Stimulated activated CD8-positive, alpha-beta memory T cell treated with anti-CD3 and anti-CD28 coated beads, Interleukin-15, amount 100 ng/mL, for 24 hours (primary cell): Measurements from ENCODE around the gene SLC29A1.
"Not testable (repeated sequence)": the region's sequence is repeated elsewhere in the genome, so short reads cannot be mapped to it uniquely, and the experiment has no call there.

ENCODE experiments used
- DNase-seq: peaks from one replicate; pipeline ENCODE4 v3.0.0-alpha.2; 2020; ENCODE audit warnings: low read depth

Gene SLC29A1

GRCh38 chr6:44223319-44224028 is at the start of gene SLC29A1:
Gene SLC29A1 (plus strand): TSS chr6:44223595. CDS start chr6:44227314, 3,719 bp downstream.
- DNase-seq: peak; percentile 67

GRCh38 chr6:44176130-44176761 is 47.1 kb upstream of the SLC29A1 start:
- DNase-seq: no peak

- no peak for DNase-seq
Observed at GRCh38 chr6:44176762-44177509, 46.5 kb upstream of the SLC29A1 start.

- DNase-seq: no peak
Observed at GRCh38 chr6:44177691-44178423, 45.5 kb upstream of the SLC29A1 start.

- DNase-seq: no peak
Observed at GRCh38 chr6:44178424-44179071, 44.8 kb upstream of the SLC29A1 start.

GRCh38 chr6:44179072-44179536 is 44.3 kb upstream of the SLC29A1 start:
- no peak for DNase-seq

GRCh38 chr6:44179648-44180047 is 43.7 kb upstream of the SLC29A1 start:
- DNase-seq: no peak

GRCh38 chr6:44180406-44180805 is 43.0 kb upstream of the SLC29A1 start:
- no peak for DNase-seq

GRCh38 chr6:44180886-44181285 is 42.5 kb upstream of the SLC29A1 start:
- no peak for DNase-seq

GRCh38 chr6:44181784-44182183 is 41.6 kb upstream of the SLC29A1 start:
- not testable (repeated sequence) for DNase-seq

- no peak for DNase-seq
Observed at GRCh38 chr6:44182911-44183390, 40.4 kb upstream of the SLC29A1 start.

- DNase-seq: no peak
Observed at GRCh38 chr6:44183783-44184182, 39.6 kb upstream of the SLC29A1 start.

GRCh38 chr6:44185356-44185755 is 38.0 kb upstream of the SLC29A1 start:
- not testable (repeated sequence) for DNase-seq

GRCh38 chr6:44185953-44186634 is 37.3 kb upstream of the SLC29A1 start:
- DNase-seq: no peak

- no peak for DNase-seq
Observed at GRCh38 chr6:44186635-44187025, 36.8 kb upstream of the SLC29A1 start.

GRCh38 chr6:44188819-44189218 is 34.6 kb upstream of the SLC29A1 start:
- no peak for DNase-seq

- no peak for DNase-seq
Observed at GRCh38 chr6:44189257-44189656, 34.1 kb upstream of the SLC29A1 start.

- DNase-seq: no peak
Observed at GRCh38 chr6:44190715-44191114, 32.7 kb upstream of the SLC29A1 start.

- DNase-seq: no peak
Observed at GRCh38 chr6:44192428-44193041, 30.9 kb upstream of the SLC29A1 start.

GRCh38 chr6:44193307-44193910 is 30.0 kb upstream of the SLC29A1 start:
- no peak for DNase-seq
